HG03520 (cell line): ENCODE results near the gene ETNK1.

Experiments
- ATAC-seq: cut with Tn5 transposase; IDR thresholded peaks from one replicate; pipeline ENCODE4 v1.9.1; 2021; ENCODE audit warnings: mild to moderate bottlenecking, moderate library complexity; ENCODE audit not compliant: unreplicated experiment

ETNK1 gene

DNA sequence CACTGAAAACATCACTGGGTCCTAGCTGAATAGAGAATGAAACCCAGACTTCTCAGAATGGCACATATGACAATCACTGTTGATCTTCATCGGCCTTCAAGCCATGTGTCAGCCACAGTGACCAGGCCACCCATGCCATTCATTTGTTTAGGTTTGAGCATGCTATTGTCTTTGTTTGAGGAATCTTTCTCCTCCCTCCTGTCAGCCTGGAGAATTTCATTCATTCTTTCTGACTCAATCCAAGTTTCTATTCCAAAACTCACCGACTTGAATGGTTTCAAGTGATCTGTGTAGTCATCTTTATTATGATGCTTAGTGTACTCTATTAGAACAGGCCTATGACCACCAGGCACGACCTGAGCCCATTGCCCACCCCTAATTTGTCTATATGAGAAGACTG lies 106.3 kb downstream of the ETNK1 start:
- no peak for ATAC-seq

- ATAC-seq = no peak
Observed at GRCh38 chr12:22733756-22734155, 108.8 kb downstream of the ETNK1 start.

DNA sequence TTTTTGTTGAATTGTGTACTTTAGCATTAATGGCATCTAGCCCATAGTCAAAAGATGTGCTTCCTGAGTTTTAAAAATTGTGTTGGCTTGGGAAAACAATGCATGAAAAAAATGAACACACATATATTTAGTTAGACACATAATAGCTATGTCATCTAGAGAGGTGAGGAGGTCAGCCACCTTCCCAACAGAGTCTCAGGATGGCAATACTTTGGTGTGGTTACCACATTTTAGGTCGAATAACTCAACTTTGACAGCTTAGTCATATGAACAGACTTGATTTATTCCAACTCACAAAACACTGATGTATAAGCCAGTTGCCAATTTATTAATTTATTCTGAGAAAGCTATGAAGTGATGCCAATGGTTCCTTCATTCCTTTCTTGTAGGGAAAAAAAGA lies 114.0 kb downstream of the ETNK1 start:
- ATAC-seq = no peak
